Measurements from ENCODE around the gene OSM. TPM values are rescaled to one million over a fixed set of nuclear protein-coding genes. Genes with fewer than 3 reads are reported as not detected.

The OSM gene
- polyA plus RNA-seq, 2 of the 4 experiments (the other 2 are of a cell fraction): not detected

- FAIRE-seq: no peak
- Histone ChIP-seq H3K4me3 (no peak overlapping the region), H3K4me2 (no peak overlapping the region), H3K9me3 (no peaks in the 10 kb centered on the region), H3K27ac (peak overlapping the region; percentile 76 to 92; a peak in 4 of 6 replicates), H3K4me1 (peaks cover 31% of the 10 kb centered on the region)
- ATAC-seq: no peak
- ChIA-PET POLR2A (no interaction called here), CTCF (interaction anchor here (1.0 to 4.0 kb wide), 8 partner anchors 8 to 196 kb away, joined by 3 to 34 read pairs (median 4); no protein-coding TSS in a partner anchor)
- TF ChIP-seq HOXB13 (CRISPR knock-in tag; IDR thresholded peaks at IDR 0.05; ENCODE audit: low read depth) (no peak), ZSCAN20 (CRISPR knock-in tag; IDR thresholded peaks at IDR 0.05) (no peak), ZNF302 (CRISPR knock-in tag; IDR thresholded peaks at IDR 0.05) (no peak), GATA3 (IDR thresholded peaks at IDR 0.05; ENCODE audit: borderline replicate concordance) (no peak), HOXB5 (CRISPR knock-in tag; IDR thresholded peaks at IDR 0.05) (no peak), CEBPB (IDR thresholded peaks at IDR 0.05) (no peak), FOXS1 (CRISPR knock-in tag; IDR thresholded peaks at IDR 0.05) (no peak), SMC3 (IDR thresholded peaks at IDR 0.05) (no peak), ESRRA (IDR thresholded peaks at IDR 0.05; ENCODE audit: borderline replicate concordance, low read length) (no peak), HDAC2 (IDR thresholded peaks at IDR 0.05) (no peak), ZFP36 (IDR thresholded peaks at IDR 0.05; ENCODE audit: borderline replicate concordance, partially characterized antibody) (no peak), BCL3 (IDR thresholded peaks at IDR 0.05) (no peak), HOXA7 (CRISPR knock-in tag; IDR thresholded peaks at IDR 0.05) (no peak), MAZ (IDR thresholded peaks at IDR 0.05; ENCODE audit: borderline replicate concordance, low read depth, low read length) (no peak), POLR2A (IDR thresholded peaks at IDR 0.05; ENCODE audit: low read length) (no peak)
- TF ChIP-seq, protein P1, sequence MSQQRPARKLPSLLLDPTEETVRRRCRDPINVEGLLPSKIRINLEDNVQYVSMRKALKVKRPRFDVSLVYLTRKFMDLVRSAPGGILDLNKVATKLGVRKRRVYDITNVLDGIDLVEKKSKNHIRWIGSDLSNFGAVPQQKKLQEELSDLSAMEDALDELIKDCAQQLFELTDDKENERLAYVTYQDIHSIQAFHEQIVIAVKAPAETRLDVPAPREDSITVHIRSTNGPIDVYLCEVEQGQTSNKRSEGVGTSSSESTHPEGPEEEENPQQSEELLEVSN (IDR thresholded peaks at IDR 0.05; ENCODE audit: borderline replicate concordance, low read depth): no peak
- WGBS (ENCODE audit: missing lambda C conversion rate): 96% methylated on average over 20 of the region's 27 CpGs
- no peak for DNase-seq (ENCODE audit: low read depth in 1 of 2, low spot score in 1 of 2)
Measured at GRCh38 chr22:30285176-30285845, 18.7 kb upstream of the OSM start.

GRCh38 chr22:30284666-30285065 lies 18.0 kb upstream of the OSM start:
- POLR2A ChIA-PET: no interaction called here
- no peak overlapping the region for H3K4me2 ChIP-seq
- H3K27ac ChIP-seq: peak overlapping the region in 1 of 2 experiments; percentile 92; a peak in 3 of 6 replicates
- 85% methylated on average over 4 of the region's 4 CpGs for WGBS (ENCODE audit: missing lambda C conversion rate)
- DNase-seq (ENCODE audit: low read depth in 1 of 2, low spot score in 1 of 2) (no peak), ATAC-seq (no peak), FAIRE-seq (no peak)
- no peaks in the 10 kb centered on the region for H3K9me3 ChIP-seq
- H3K4me3 ChIP-seq: no peak overlapping the region
- TF ChIP-seq HOXB13 (CRISPR knock-in tag; IDR thresholded peaks at IDR 0.05; ENCODE audit: low read depth): no peak
- no peak for TF ChIP-seq CBX2 (IDR thresholded peaks at IDR 0.05; ENCODE audit: borderline replicate concordance, low read depth)
- no peak for TF ChIP-seq FOSB (CRISPR knock-in tag; IDR thresholded peaks at IDR 0.05)
- peaks cover 26% of the 10 kb centered on the region for H3K4me1 ChIP-seq
- CTCF ChIA-PET: interaction anchor here (2.2 to 4.0 kb wide), 2 partner anchors 21 to 177 kb away, joined by 12 to 34 read pairs; no protein-coding TSS in a partner anchor

- H3K27ac ChIP-seq: peak overlapping the region in 1 of 2 experiments; percentile 92; a peak in 3 of 6 replicates
- peaks cover 26% of the 10 kb centered on the region for H3K4me1 ChIP-seq
- H3K4me3 ChIP-seq: no peak overlapping the region
- H3K4me2 ChIP-seq: no peak overlapping the region
- DNase-seq (ENCODE audit: low read depth in 1 of 2, low spot score in 1 of 2): no peak
- ChIA-PET POLR2A (no interaction called here), CTCF (interaction anchor here (5.5 kb wide), 1 partner anchor 20 kb away, joined by 34 read pairs; no protein-coding TSS in a partner anchor)
- TF ChIP-seq MAX (IDR thresholded peaks at IDR 0.05): no peak
- TF ChIP-seq JUN (IDR thresholded peaks at IDR 0.05): no peak
- TF ChIP-seq ESRRA (IDR thresholded peaks at IDR 0.05; ENCODE audit: borderline replicate concordance, low read length): no peak
- no peak for TF ChIP-seq HOXB5 (CRISPR knock-in tag; IDR thresholded peaks at IDR 0.05)
- TF ChIP-seq NPAS2 (CRISPR knock-in tag; IDR thresholded peaks at IDR 0.05; ENCODE audit: borderline replicate concordance): no peak
- no peak for FAIRE-seq
- no peak for ATAC-seq
- WGBS (ENCODE audit: missing lambda C conversion rate): 81% methylated on average over 9 of the region's 9 CpGs
- H3K9me3 ChIP-seq: no peaks in the 10 kb centered on the region
Measured at GRCh38 chr22:30284172-30284571, 17.5 kb upstream of the OSM start.

All from A549 (cell line).